HG03066 (cell line): Measurements from ENCODE around the gene CTAGE15.

Experiments used
- ATAC-seq: cut with Tn5 transposase; IDR thresholded peaks from one replicate; pipeline ENCODE4 v1.9.1; 2021; ENCODE audit warnings: low read depth; ENCODE audit not compliant: unreplicated experiment

CTAGE15 gene

DNA sequence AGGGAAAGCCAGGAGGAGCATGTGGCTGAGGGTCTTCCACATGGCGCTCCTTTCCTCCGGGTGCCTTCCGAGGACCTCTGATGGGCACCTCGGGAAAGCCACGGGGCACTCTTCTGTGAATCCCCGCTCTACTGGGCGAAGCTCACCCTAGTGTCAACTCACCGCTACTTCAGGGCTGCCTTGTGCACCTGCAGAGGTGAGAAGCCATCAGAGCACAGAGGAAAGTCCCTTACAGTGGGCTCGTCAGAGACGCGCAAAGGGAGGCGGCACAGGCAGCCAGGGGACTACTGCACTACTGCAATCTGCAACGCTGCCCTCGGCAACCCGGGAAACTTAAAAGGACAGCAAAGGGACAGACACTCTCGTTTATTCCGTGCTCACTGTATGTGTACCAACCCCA, 50.5 kb downstream of the CTAGE15 start:
- ATAC-seq, result peak; percentile 11
